GM18507 (cell line): ENCODE measurements around the gene SLC7A6OS.

Experiments used
- DNase-seq: peaks from one replicate; pipeline ENCODE4 v3.0.0; 2011; ENCODE audit warnings: low read depth; ENCODE audit not compliant: insufficient read length; ENCODE audit errors: extremely low spot score
- FAIRE-seq: peaks from 2 replicates; lab custom pipeline; 2011; peaks lifted over from hg19 to GRCh38; lab: Jason Lieb, UNC

Gene SLC7A6OS

DNA sequence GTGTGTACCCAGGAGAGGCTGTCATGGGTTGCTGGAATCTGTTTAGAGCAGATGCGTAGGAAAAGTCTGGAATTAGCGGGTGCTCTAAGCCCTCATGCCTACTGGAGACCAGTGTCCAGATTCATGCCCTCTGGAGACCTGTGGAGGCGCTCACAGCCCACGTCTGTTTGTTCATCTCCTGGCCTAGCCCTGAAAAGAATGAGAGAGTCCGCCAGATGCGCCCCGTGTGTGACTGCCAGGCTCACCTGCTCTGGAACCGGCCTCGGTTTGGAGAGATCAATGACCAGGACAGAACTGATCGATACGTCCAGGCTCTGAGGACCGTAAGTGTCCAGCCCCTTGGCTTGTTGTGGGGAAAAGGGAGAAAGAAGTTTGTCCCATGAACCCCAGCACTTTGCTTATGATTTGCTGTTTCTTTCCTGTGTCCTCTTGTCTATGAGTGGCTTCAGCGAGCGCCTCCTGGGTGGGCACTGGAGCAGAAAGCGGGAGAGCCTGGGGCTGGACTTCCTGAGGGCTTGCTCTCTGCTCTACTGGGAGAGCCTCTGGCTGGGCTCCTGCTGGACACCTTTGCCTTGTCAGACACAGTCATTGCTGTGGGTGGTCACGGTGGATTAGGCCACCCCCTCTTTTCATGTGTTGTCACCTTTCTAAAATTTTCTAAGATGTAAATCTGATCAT lies 35.4 kb upstream of the SLC7A6OS start:
- FAIRE-seq (no peak), DNase-seq (no peak)

DNA sequence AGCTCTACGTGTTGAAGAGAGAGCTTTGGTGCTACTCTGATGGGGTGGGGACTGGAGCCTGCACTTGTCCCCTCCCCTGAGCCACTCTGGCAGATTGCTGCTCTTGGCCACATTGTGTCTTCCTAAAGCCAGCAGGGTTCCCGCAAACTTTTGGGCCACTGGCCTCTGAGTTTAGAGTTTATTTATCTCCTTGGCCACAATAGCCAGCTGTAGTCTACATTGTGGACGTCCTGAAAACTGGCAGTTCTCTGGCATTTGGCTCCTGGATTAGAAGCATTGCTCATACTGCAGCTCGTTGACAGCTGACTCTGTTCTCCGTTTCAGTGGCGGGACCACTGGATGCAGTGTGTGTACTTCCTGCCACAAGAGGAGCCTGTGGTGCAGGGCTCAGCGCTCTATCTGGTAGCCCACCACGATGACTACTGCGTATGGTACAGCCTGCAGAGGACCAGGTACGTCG lies 34.6 kb upstream of the SLC7A6OS start:
- DNase-seq (no peak), FAIRE-seq (no peak)

DNA sequence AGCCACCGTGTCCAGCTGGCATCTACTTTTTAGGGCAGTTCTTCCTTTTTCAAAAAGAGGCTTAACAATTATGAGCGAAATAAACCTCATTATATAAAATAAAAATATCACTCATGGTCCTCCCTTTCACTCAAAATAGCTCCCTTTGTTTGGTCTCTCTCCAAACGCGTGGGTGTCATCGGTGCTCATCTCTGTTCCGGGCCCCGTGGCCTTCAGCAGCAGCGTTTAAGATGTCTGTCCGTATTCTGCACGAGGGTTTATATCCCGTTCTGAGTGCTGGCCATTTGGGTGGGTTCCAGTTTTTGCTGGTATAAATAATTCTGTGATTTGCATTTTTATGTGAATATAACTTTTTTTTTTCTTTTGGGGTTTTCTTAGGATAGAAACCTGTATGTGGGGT lies 33.5 kb upstream of the SLC7A6OS start:
- FAIRE-seq, result no peak
- no peak for DNase-seq

DNA sequence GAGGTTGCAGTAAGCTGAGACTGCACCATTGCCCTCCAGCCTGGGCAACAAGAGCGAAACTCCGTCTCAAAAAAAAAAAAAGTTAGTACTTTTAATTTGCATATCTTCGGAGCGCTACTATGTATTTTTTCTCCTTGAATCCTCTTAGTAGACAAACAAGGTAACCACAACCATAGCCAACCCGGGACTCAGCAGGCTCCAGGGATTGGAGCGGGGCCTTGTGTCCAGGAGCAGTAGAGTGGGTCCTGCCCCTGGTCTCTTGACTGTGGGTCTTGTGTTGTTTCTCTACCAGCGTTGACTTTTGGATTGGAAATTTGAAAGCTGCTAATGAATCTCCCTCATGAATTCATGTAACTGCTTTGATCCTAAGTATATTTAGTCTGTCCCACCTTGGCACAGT lies 32.4 kb upstream of the SLC7A6OS start:
- DNase-seq (no peak), FAIRE-seq (no peak)

DNA sequence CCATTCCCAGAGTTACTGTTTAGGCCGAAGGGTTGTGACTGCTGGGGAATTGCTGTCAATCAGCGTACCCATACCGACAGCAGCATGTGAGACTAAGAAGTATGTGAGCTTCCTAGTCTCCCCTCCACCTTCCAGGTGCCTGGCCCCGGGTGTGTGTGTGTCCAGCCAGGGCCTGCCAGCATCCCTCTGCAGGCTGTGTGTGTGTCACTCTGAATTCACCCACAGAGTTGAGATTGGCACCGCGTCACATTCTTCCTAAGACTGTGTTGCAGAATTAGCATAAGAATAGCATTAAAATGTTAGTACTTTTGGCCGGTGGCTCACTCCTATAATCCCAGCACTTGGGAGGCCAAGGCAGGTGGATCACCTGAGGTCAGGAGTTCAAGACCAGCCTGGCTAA lies 31.9 kb upstream of the SLC7A6OS start:
- no peak for FAIRE-seq

DNA sequence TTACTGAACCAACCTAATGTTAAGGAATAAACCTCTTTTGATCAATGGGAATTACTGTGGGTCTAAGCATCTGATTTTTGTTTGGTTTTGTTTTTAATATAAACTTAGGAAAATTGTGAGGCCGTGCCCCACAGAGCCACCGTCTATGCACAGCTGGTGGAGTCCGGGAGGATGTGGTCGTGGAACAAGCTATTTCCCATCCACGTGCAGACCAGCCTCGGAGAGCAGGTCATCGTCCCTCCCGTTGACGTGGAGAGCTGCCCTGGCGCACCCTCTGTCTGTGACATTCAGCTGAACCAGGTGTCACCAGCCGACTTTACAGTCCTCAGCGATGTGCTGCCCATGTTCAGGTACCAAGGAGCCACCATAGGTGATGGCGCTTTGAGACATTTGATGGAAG lies 28.5 kb upstream of the SLC7A6OS start:
- DNase-seq (no peak), FAIRE-seq (no peak)

More for the DNA sequence above, 31.9 kb upstream of the SLC7A6OS start:
- no peak for DNase-seq

DNA sequence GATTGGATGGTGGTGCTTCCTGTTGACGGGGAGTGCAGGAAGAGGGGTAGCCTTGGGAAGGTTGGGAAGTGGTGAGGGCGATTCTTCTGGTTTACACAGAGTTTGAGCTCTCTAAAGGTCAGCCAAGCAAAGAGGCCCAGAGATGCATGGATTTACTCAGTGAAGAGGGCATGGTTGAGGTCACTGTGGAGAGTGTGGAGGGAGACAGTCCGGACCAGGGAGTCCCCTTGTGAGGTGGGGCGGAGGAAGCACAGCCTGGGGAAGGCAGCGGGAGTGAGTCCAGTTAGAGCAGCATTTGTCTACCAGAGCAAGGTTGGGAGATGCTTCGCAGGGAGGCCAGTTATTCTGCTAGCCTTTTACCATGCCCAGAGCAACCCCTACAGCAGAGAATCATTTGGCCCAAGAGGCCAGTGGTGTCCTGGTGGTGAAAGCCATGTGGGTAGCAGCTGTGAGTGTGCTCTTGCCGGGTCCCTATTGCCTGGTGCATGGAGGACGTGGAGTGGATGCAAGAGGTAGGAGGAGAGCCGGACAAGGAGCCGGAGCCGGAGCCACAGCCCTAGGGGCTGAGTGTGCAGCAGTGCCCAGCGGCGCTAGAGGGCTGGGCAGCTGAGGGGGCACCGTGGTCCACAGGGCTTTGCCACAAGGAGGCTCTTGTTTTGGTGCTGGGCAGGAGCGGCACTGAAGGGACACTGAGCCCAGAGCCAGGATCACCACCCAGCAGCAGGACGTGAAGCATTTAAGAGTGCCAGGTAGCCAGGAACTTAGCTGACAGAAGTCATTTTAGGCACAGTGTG lies 27.8 kb upstream of the SLC7A6OS start:
- no peak for FAIRE-seq
- DNase-seq, result no peak

DNA sequence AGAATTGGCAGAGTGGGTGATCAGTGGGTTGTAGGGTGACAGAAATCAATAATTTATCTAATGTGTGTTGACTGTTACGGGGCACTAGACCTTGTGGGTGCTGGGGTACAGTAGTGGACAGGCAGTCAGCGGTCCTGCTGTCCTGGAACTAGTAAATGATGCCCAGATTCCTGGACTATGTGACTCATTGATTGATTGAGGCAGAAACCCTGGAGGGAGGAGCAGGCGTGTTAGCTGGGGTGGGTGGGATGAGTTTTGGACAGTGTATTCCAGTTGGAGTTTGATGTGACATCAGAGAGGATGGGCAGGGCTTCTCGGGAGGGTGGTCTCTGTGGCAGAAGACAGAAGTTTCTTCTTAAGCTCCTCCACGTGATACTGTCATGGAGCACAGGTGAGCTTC lies 24.4 kb upstream of the SLC7A6OS start:
- DNase-seq, result no peak
- no peak for FAIRE-seq

DNA sequence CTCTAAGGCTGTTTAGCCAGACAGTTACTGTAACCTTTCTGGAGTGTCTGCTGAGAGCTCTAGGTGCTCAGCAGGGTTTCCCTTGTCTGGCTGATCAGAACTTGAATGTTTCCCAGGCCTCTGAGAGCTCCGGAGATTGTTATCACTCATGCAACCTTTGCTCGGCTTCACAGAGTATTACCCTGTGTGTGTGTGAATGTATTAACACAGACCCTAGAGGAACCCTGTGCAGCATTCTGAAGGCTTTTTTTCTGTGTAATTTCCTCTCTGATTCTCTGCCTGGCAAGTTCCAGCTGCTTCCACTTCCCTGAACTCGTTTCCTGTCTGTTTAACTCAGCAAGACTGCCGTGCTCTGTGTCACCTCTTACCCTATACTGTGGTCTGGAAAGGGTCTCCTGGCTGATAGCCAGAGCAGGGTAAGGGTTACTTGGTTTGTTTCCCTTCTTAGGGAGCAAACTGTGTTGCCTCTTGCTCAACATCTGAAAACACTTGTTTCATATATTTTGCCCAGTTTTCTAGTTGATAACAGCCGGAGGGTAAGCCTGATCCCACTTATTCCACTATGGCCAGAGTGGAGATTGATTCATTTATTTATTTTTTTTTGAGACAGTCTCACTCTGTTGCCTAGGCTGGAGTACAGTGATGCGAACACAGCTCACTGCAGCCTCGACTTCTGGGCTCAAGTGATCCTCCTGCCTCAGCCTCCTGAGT lies 21.8 kb upstream of the SLC7A6OS start:
- DNase-seq (no peak), FAIRE-seq (no peak)

DNA sequence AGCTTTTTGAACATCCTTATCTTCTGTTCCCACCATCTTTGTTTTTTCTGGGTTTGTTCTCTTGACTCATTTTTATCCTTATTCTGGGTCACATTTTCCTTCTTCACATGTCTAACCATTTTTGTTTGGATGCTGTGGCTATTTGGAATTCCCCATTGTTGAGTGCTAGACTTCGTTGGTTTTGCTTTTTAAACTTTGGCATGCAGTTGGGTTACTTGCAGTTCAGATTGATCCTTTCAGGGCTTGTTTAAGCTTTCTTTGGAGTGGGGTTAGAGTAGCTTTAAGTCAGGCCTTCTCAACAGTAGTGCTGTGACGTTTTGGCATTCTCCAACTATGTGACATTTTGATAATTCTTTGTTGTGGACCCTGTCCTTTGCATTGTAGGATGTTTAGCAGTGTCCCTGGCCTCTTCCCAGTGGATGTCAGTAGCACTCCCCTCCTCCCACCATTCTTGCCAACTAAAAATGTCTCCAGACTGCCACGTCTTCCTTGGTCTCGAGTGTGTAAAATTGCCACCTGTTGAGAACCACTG lies 21.2 kb upstream of the SLC7A6OS start:
- no peak for FAIRE-seq
- no peak for DNase-seq

DNA sequence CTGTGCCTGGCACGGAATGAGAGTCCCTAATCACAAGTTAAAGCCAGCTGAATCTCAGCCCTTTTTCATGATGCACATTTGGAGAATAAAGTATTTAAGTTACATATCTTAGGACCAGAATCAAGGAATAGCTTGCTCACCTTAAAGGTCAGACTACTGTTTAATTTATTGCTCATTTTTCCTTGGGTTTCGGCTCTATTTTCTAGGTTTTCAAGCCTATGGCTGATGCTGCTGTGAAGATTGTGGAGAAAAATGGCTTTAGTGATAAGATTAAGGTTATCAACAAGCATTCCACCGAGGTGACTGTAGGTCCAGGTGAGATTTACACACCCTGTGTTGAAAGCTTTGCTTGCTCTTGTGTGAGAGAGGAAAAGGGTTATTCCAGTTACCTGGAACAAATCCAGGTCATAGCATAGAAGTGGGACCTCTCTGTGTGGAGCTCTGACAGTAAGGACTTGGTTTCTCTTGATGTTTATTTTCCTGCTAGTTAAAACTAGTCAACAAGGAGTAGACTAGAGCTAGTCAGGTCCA lies 18.2 kb upstream of the SLC7A6OS start:
- FAIRE-seq (no peak), DNase-seq (no peak)

DNA sequence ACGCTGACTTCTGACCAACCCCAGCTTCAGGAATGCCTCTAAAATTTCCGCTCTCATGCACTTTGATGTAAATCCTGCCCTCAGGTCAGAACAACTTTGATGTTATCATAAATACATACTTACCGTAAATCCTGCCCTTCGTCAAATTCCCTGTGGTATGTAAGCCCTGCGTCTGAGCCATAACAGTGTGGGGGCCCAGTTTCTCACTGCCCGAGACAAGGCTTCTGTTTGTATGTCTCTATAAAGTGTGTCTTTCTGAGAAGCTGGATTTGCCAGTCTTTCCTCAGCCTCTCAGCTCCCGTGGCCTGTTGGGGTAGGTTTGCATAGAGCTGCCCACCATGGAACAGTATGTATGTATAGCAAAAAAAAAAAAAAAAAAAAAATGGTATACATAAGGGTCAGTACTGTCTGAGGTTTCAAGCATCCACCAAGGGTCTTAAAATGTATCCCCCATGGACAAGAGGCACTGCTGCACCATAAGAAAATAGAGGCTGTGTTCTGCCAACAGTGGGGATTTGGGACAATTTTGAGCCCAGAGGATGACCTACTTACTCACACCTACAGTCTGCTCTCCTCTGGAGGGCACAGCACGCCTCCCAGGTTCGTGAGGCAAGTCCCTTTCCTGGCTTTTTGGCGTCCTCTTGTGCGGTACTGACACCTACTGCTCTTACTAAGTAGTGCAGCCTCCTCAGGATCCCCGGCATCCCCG lies 17.6 kb upstream of the SLC7A6OS start:
- FAIRE-seq, result peak; percentile 94
- peak; percentile 71 for DNase-seq

DNA sequence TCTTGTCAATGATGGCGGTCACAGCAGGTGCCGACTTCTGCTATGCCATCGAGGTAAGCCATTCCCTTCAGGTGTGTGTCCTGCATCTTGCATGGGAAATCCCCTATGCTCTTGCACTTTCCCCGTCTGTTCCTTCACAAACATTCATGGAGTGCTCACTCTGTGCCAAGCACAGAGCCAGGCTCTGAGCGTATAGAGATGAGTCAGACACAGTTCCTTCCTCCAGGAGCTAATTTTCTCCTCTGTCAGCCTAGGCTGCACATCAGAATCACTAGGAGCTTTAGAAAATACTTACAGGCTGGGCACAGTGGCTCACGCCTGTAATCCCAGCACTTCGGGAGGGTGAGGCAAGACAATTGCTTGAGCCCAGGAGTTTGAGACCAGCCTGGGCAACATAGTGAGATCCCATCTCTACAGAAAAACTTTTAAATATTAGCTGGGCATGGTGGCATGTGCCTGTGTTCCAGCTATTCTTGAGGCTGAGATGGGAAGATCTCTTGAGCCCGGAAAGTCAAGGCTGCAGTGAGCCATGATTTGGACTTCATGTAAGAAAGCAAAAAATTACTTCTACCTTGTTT lies 14.1 kb upstream of the SLC7A6OS start:
- no peak for FAIRE-seq
- DNase-seq, result no peak

DNA sequence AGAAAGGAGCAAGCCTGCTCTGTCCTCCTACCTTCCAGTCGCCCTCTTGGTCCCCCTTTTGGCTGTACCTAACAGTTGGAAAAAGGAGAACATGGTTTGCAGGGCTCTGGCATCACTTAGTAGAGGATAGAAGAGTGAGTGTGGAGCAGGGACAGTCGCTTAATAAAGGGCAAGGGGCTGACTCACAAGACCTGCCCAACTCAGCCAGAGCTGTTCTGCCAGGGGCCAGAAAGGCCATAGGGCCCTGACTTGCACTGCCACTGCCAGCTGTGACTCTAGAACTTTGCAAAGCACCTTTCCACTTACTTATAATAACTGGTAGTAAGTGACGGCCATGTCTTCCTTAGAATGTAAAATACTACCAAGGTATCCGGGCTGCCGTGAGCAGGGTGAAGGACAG lies 13.6 kb upstream of the SLC7A6OS start:
- FAIRE-seq (no peak), DNase-seq (no peak)

DNA sequence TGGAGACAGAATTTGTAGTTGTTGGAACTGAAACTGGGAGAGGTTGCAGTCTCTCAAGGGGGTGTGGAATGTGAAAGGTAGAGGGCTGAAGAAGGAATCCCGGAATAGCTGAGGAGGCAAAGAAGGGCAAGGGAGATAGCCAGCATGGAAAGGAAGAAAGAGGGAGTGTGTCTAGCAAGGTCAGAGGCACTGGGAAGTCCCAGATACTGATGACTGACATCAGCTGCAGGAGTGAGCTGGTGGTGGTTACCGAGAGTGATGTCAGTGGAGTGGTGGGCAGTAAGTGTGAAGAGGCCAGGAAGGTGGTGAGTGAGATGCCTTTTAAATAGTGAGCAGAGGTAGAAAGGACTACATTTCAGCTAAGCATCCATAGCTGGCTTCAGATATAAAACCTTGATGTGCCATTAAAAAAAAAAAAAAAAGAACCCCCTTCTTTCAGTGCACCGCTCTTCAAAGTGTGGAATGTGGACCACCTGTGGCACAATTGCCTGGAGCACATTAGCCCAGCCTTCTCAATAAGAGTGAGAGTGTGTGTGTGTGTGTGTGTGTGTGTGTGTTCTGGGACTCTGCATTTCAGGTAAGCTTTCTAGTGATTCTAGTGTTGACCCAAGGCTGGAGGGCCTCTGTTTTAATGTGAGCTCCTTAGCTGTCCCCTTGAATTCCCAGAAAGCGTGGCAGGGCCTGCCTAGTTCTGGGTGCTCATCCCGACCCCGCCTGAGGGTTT lies 8.6 kb upstream of the SLC7A6OS start:
- peak; percentile 61 for FAIRE-seq
- peak; percentile 17 for DNase-seq

DNA sequence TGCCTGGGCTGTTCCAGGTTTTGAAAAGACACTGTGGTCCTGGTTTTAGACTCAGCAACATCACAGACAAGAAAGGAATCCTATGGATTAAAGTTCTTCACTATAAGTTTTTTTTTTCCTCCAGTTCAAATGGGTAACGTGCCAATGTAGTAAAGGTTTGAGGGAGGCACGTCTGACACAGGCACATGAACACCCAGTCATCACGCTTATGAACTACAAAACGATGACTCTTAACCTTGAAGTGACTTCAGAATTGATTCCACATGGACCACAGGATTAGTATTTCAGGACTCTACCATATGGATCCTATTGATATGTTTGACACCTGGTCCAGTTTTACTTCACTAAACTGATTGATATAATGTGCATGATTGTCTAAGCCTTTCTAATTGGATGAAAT lies 2.4 kb upstream of the SLC7A6OS start:
- no peak for FAIRE-seq
- DNase-seq, result no peak

DNA sequence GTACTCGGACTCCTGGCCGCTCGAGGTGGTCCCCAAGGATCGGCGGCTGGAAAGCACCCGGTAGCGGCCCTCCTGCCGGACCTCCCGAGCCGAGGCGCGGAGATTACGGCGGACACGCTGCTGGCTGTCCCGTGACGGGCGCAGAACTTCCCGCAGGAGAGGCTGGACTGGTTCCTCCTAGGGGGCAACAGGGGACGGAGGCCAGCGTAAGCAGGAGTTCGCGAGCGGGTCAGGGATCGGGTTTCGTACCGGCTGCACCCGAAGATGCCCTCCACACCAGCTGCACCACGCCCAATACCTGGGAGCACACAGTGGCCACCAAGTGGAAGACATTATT lies 341 bp downstream of the SLC7A6OS start:
- FAIRE-seq (no peak), DNase-seq (no peak)

DNA sequence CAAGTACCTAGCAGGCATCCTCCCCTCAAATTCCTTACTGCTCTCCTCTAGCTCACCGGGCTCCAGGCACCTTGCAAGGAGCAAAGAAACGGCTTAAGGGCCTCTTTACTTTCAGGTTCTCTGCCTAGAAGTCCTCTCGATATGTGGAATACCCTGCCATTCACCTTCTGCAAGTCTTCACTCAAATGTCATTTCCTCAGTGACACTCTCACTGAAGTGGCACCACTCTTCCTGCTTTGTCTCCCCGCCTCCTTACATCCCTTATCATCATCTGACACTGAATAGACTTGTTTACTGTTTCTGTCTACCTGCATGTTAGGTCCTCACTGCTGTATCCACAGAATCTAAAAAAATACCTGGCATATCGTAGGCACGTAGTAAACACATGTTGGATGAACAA lies 947 bp downstream of the SLC7A6OS start:
- FAIRE-seq, result no peak

DNA sequence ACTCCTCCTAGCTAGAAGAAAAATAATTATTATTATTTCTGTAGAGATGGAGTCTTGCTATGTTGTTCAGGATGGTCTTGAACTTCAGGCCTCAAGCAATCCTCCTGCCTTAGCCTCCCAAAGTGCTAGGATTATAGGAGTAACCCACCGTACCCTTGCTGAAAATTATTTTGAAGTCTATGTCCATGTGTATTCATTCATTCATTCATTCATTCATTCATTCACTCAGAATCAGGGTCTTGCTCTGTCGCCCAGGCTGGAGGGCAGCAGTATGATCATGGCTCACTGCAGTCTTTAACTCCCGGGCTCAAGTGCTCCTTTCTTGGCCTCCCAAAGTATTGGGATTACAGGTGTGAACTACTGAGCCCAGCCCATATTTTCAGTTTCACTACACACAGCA lies 4.1 kb downstream of the SLC7A6OS start:
- FAIRE-seq (no peak), DNase-seq (no peak)

More for the DNA sequence above, 947 bp downstream of the SLC7A6OS start:
- DNase-seq, result no peak
